ENCODE data around the gene RNF11. TPM values are rescaled to one million over a fixed set of nuclear protein-coding genes. Genes with fewer than 3 reads are reported as not detected.

Gene RNF11
- polyA plus RNA-seq, 1 donor from 2014 or later: 210 TPM

- Histone ChIP-seq H3K36me3 (ENCODE audit: insufficient read depth, low read length) (peaks cover 9% of the 10 kb centered on the region), H2AFZ (ENCODE audit: low read depth, low read length) (no peak overlapping the region), H3K9ac (ENCODE audit: low read length) (no peak overlapping the region), H3K9me2 (ENCODE audit: insufficient read depth, low read length) (no peaks in the 10 kb centered on the region), H3F3A (ENCODE audit: insufficient read depth, low read length, poor library complexity, severe bottlenecking) (no peaks in the 10 kb centered on the region), H3K27me3 (ENCODE audit: insufficient read depth, low read depth, low read length) (no peaks in the 10 kb centered on the region), H4K20me1 (ENCODE audit: insufficient read depth) (no peaks in the 10 kb centered on the region), H3K4me3 (ENCODE audit: low read length) (no peak overlapping the region), H3K27ac (ENCODE audit: low read length) (no peak overlapping the region), H3K9me3 (ENCODE audit: low read length) (no peaks in the 10 kb centered on the region), H3K79me2 (replicated peaks; ENCODE audit: insufficient read depth, low read length) (peaks cover 41% of the 10 kb centered on the region), H3K4me2 (ENCODE audit: low read length) (no peak overlapping the region)
- TF ChIP-seq TAF1 (IDR thresholded peaks at IDR 0.05; ENCODE audit: low read depth) (no peak), REST (IDR thresholded peaks at IDR 0.05; ENCODE audit: borderline replicate concordance) (no peak)
Measured at GRCh38 chr1:51266791-51267190, 30.7 kb downstream of the RNF11 start.

GRCh38 chr1:51268634-51269033 is 32.6 kb downstream of the RNF11 start:
- Histone ChIP-seq H3K27ac (ENCODE audit: low read length) (no peak overlapping the region), H4K20me1 (ENCODE audit: insufficient read depth) (no peaks in the 10 kb centered on the region), H3K9ac (ENCODE audit: low read length) (no peak overlapping the region), H3K79me2 (replicated peaks; ENCODE audit: insufficient read depth, low read length) (peaks cover 26% of the 10 kb centered on the region), H3K4me3 (ENCODE audit: low read length) (no peak overlapping the region), H3F3A (ENCODE audit: insufficient read depth, low read length, poor library complexity, severe bottlenecking) (no peaks in the 10 kb centered on the region), H3K4me2 (ENCODE audit: low read length) (no peak overlapping the region), H3K36me3 (ENCODE audit: insufficient read depth, low read length) (peaks cover 9% of the 10 kb centered on the region), H3K9me3 (ENCODE audit: low read length) (no peaks in the 10 kb centered on the region), H3K9me2 (ENCODE audit: insufficient read depth, low read length) (no peaks in the 10 kb centered on the region), H3K27me3 (ENCODE audit: insufficient read depth, low read depth, low read length) (no peaks in the 10 kb centered on the region), H2AFZ (ENCODE audit: low read depth, low read length) (no peak overlapping the region)
- TF ChIP-seq SMC3 (conservative IDR thresholded peaks at IDR 0.05; ENCODE audit: poor library complexity) (no peak), EP300 (conservative IDR thresholded peaks at IDR 0.05; ENCODE audit: poor library complexity, severe bottlenecking) (no peak), RAD21 (conservative IDR thresholded peaks at IDR 0.05) (no peak), REST (IDR thresholded peaks at IDR 0.05; ENCODE audit: borderline replicate concordance) (no peak)

- Histone ChIP-seq H4K20me1 (ENCODE audit: insufficient read depth) (no peaks in the 10 kb centered on the region), H2AFZ (ENCODE audit: low read depth, low read length) (no peak overlapping the region), H3K79me2 (replicated peaks; ENCODE audit: insufficient read depth, low read length) (peaks cover 18% of the 10 kb centered on the region), H3K9ac (ENCODE audit: low read length) (no peak overlapping the region), H3F3A (ENCODE audit: insufficient read depth, low read length, poor library complexity, severe bottlenecking) (no peaks in the 10 kb centered on the region), H3K27ac (ENCODE audit: low read length) (no peak overlapping the region), H3K36me3 (ENCODE audit: insufficient read depth, low read length) (peaks cover 9% of the 10 kb centered on the region), H3K9me2 (ENCODE audit: insufficient read depth, low read length) (no peaks in the 10 kb centered on the region), H3K4me2 (ENCODE audit: low read length) (no peak overlapping the region), H3K4me3 (ENCODE audit: low read length) (no peak overlapping the region), H3K27me3 (ENCODE audit: insufficient read depth, low read depth, low read length) (no peaks in the 10 kb centered on the region), H3K9me3 (ENCODE audit: low read length) (no peaks in the 10 kb centered on the region)
- no peak for TF ChIP-seq MXI1 (conservative IDR thresholded peaks at IDR 0.05; ENCODE audit: poor library complexity, severe bottlenecking)
- TF ChIP-seq REST (IDR thresholded peaks at IDR 0.05; ENCODE audit: borderline replicate concordance): no peak
- no peak for TF ChIP-seq RAD21 (conservative IDR thresholded peaks at IDR 0.05)
- no peak for TF ChIP-seq POLR2AphosphoS5 (IDR thresholded peaks at IDR 0.05)
- no peak for TF ChIP-seq SMC3 (conservative IDR thresholded peaks at IDR 0.05; ENCODE audit: poor library complexity)
- no peak for TF ChIP-seq TAF1 (IDR thresholded peaks at IDR 0.05; ENCODE audit: low read depth)
- no peak for TF ChIP-seq EZH2 (IDR thresholded peaks at IDR 0.05; ENCODE audit: borderline replicate concordance, insufficient read depth, low read length, poor library complexity, severe bottlenecking)
- TF ChIP-seq EP300 (conservative IDR thresholded peaks at IDR 0.05; ENCODE audit: poor library complexity, severe bottlenecking): no peak
Measured at GRCh38 chr1:51270751-51271150, 34.7 kb downstream of the RNF11 start.
